Mucosa of stomach (tissue), 1 donor: ENCODE data around the gene ARL6IP1.
"Not testable (repeated sequence)": the region's sequence is repeated elsewhere in the genome, so short reads cannot be mapped to it uniquely, and the experiment has no call there.

Experiments used
- H3K27me3 ChIP-seq: one replicate; pipeline ENCODE4 v1.7.0; 2013; ENCODE audit warnings: mild to moderate bottlenecking, low read length; ENCODE audit not compliant: control insufficient read depth, insufficient read depth
- H3K36me3 ChIP-seq: one replicate; pipeline ENCODE4 v1.7.0; 2013; ENCODE audit warnings: low read length; ENCODE audit not compliant: control insufficient read depth, insufficient read depth
- H3K4me1 ChIP-seq: one replicate; pipeline ENCODE4 v1.7.0; 2013; ENCODE audit warnings: mild to moderate bottlenecking, low read length; ENCODE audit not compliant: control insufficient read depth, insufficient read depth
- H3K4me3 ChIP-seq: one replicate; pipeline ENCODE4 v1.7.0; 2013; ENCODE audit warnings: low read length
- H3K9ac ChIP-seq: one replicate; pipeline ENCODE4 v1.7.0; 2013; ENCODE audit warnings: mild to moderate bottlenecking, low read length, moderate library complexity
- H3K9me3 ChIP-seq: one replicate; pipeline ENCODE4 v1.7.0; 2013; ENCODE audit warnings: mild to moderate bottlenecking, low read length, moderate library complexity; ENCODE audit not compliant: control insufficient read depth
- donor health status: Pancreatic carcinoma.

ARL6IP1 gene

DNA sequence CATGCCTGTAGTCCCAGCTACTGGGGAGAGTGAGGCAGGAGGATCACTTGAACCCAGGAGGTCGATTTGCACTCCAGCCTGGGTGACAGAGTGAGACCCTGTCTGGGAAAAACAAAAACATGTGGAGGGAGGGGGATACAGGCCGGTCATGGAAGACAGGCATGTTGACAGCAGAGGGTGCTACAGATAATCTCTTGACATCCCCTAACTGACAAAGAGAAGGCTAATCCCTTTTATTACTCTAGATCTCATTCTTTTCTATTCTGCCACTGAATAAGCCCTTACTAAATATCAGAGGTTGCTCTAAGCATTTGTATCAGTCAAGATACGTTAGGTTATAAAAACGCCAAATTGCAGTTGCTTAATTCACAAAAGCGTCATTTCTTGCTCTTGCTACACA is 25.0 kb downstream of the ARL6IP1 start:
- H3K36me3 ChIP-seq, H3K27me3 ChIP-seq, H3K4me3 ChIP-seq, H3K9me3 ChIP-seq, H3K4me1 ChIP-seq, H3K9ac ChIP-seq: not testable (repeated sequence)

DNA sequence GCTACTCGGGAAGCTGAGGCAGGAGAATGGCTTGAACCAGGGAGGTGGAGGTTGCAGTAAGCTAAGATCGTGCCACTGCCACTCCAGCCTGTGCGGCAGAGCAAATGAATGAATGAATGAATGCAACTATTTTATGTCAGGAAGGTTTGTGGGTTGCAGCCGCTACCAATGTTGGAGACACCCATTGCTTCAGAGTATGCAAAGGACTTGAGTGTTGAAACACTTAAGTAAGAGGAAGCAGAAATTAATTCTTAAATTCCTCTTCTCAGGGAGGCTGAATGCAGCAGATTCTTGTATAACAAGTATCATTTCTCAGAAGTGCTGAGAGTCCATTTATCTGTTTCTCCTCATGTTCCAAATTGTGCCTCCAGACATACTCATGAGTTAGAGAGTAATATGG is 26.7 kb downstream of the ARL6IP1 start:
- H3K4me1 ChIP-seq, H3K9ac ChIP-seq, H3K36me3 ChIP-seq, H3K4me3 ChIP-seq, H3K27me3 ChIP-seq, H3K9me3 ChIP-seq: not testable (repeated sequence)

DNA sequence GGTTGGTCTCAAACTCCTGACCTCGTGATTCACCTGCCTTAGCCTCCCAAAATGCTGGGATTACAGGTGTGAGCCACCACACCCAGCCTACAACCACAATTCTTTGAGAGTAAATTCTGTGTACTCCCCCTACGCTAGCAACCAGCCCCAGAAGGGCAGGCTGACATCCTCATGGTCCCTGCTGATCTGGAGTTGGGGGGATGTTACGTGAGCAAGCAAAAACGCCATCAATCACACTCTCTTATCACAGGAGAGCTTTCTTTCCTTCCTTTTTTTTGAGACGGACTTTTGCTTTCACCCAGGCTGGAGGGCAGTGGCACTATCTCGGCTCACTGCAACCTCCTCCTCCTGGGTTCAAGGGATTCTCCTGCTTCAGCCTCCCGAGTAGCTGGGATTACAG is 29.2 kb downstream of the ARL6IP1 start:
- H3K36me3 ChIP-seq, H3K9ac ChIP-seq, H3K27me3 ChIP-seq, H3K4me3 ChIP-seq, H3K4me1 ChIP-seq, H3K9me3 ChIP-seq: not testable (repeated sequence)

DNA sequence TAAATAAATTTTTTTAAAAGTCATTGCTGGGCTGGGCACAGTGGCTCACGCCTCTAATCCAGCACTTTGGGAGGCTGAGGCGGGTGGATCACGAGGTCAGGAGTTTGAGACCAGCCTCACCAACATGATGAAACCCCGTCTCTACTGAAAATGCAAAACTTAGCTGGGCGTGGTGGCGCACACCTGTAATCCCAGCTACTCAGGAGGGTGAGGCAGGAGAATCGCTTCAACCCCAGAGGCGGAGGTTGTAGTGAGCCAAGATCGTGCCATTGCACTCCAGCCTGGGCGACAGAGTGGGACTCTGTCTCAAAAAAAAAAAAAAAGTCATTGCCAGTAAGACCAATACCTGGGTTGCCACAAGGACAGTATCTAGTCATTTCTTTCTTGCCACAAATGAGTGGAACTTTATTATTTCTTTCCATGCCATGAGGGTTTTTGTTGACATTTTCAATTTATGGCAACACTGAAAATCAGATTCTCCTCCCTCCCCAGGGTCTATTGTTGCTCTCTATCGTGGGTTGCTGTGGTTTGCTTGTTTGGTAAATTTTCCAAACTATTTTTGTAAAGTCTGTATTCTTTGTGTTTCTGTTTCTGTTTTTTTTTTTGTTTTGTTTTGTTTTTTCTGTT is 30.9 kb downstream of the ARL6IP1 start:
- not testable (repeated sequence) for H3K27me3 ChIP-seq, H3K9me3 ChIP-seq, H3K36me3 ChIP-seq, H3K9ac ChIP-seq, H3K4me1 ChIP-seq, H3K4me3 ChIP-seq

DNA sequence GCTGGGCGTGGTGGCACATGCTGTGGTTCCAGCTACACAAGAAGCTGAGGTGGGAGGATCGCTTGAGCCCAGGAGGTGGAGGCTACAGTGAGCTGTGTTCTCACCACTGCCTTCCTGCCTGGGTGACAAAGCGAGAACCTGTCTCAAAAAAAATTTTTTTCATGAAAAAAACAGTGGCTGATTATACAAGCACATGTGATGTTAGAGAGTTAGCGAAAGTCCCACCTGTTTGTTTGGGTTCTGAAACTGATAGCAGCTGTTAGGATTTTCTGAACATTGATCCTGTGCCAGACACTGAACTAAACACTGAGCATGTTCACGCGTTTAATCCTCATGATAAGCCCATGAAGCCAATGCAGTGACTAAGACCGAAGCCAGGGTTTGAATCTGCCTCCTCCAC is 34.1 kb downstream of the ARL6IP1 start:
- H3K27me3 ChIP-seq, H3K4me1 ChIP-seq, H3K9ac ChIP-seq, H3K36me3 ChIP-seq, H3K9me3 ChIP-seq, H3K4me3 ChIP-seq: not testable (repeated sequence)

DNA sequence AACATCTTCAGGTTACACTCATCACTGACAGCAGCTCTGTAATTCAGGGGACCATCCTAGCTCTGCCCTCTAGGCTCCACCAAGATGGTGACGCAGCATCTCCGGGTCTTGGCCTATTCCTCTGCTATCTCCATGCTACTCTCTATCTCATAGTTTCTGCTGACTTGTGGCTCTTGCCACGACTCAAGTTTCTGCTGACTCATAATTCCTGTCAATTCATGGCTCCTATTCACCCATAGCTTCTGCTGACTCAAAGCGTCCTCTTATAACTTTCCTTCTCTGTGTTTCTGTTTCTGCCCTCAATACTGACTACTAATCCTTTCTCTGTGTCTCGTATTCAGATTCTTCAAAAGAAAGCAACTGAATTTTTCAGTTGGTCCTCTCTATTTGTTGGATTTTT is 38.6 kb downstream of the ARL6IP1 start:
- not testable (repeated sequence) for H3K4me1 ChIP-seq, H3K4me3 ChIP-seq, H3K27me3 ChIP-seq, H3K9ac ChIP-seq, H3K36me3 ChIP-seq, H3K9me3 ChIP-seq

DNA sequence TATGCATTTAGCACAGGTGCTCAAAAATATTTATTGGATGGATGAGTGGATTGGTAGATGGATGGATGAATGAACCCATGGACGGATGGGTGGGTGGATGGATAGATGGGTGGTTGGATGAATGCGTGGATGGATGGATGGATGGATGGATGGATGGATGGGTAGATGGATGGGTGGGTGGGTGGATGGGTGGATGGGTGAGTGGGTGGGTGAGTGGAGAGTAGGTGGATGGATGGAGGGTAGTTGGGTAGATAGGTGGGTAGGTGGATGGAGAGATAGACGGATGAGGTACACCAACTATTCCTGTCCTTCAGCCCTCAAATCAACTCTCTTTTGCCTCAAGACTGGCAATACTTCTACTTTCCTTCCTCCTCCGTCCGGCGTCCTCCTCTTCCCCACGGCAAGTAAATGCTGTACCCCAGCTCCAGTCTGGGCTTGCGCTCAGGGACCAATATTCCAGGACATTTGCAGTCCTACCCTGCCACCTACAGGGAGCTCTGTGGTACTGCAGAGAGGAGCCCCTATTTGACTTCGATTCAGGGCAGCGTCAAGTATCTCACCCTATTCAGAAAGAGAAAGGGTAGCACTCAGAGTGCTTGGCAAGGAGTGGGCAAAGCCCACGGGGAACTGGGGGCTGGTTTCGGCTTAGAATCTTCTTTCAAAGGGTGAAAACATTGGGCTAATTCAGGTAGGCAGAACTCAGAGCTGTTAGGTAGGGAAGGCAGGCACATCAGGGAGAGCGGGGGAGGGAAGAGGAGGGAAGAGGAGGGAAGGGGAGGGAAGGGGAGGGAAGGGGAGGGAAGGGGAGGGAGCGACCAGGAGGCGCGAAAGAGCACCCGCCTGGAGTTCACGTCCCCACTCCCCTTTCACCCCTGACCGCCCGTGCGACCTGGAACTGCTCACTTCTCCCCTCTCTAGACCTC is 41.5 kb downstream of the ARL6IP1 start:
- not testable (repeated sequence) for H3K9ac ChIP-seq

DNA sequence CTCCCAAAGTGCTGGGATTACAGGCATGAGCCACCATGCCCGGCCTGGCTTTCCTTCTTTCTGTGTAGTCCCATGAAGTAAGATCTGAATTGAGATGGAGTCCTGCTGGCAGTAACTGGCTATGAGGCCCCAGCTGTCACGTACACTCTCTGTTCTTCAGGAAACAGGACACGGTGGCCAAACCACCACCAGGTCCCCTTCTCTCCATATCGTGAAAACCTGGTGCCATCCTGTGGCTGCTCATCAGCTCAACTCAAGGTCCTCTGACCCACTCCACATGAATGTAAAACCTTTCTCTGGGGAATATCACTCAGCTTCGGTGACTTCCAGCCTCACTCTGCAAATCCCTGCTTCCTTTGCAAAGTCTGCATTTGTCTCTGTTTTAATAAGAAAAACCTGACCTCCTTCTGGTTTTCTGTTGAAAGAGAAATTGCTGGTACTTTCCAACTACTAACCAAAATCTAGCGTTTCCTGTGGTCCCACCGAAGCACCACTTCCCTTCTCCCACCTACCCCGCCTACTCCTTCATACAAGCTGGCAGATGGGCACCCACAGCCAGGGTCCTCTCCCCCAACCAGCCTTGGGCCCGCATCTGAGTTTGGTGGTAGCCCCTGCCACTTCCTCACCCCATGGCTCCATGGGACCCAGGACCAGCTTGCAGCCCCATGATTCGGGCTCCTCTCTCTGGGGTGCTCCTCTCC is 43.2 kb downstream of the ARL6IP1 start:
- H3K36me3 ChIP-seq, H3K9me3 ChIP-seq, H3K9ac ChIP-seq, H3K27me3 ChIP-seq, H3K4me3 ChIP-seq, H3K4me1 ChIP-seq: not testable (repeated sequence)

More for the DNA sequence above, 41.5 kb downstream of the ARL6IP1 start:
- H3K4me1 ChIP-seq, H3K27me3 ChIP-seq, H3K9me3 ChIP-seq, H3K4me3 ChIP-seq, H3K36me3 ChIP-seq: not testable (repeated sequence)

DNA sequence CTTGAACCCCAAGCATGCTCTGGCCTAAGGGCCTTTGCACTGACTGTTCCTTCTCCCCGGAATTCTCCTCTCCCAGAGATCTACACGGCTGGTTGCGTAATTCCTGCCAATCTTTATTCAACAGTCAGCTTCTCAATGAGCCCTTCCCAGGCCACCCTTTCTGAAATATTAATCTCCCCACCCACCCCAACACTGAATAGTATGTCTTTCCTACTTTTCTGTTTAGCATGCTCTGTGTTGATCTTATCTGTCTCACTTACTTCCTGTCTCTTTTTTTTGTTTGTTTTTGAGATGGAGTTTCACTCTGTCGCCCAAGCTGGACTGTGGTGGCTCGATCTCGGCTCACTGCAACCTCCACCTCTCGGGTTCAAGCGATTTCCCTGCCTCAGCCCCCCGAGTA is 44.7 kb downstream of the ARL6IP1 start:
- H3K4me3 ChIP-seq, H3K4me1 ChIP-seq, H3K9me3 ChIP-seq, H3K36me3 ChIP-seq, H3K27me3 ChIP-seq, H3K9ac ChIP-seq: not testable (repeated sequence)

DNA sequence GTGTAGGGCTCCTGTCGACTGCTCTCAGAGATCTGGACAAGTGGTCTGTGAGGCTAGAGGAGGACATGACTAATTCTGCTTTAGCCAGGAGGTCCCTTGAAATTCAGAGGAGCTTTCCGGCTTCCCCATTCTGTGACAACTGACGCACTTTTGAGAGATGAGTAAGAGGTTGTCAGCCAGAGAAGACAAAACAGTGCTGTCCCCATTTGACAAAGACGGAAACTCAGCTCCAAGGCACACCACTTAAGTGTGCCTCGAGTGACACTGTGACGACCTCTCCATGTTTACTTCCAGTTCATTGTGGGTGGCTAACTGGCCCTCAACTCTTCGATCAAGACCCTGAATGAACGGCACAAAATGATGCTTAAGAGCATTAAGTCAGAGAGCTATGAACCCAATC is 58.5 kb downstream of the ARL6IP1 start:
- not testable (repeated sequence) for H3K4me3 ChIP-seq, H3K27me3 ChIP-seq, H3K9me3 ChIP-seq, H3K36me3 ChIP-seq, H3K9ac ChIP-seq, H3K4me1 ChIP-seq
